Osteocyte (in vitro differentiated cells): ENCODE data around the gene YPEL1. TPM values are rescaled to one million over a fixed set of nuclear protein-coding genes. Genes with fewer than 3 reads are reported as not detected.

Source experiments
- DNase-seq: peaks from one replicate; pipeline ENCODE4 v3.0.0; 2021; ENCODE audit warnings: mixed read lengths; ENCODE audit not compliant: unreplicated experiment; ENCODE audit errors: extremely low spot score
- H3K27ac Mint-ChIP-seq: one replicate; pipeline ENCODE4 v1.8.0; 2021; ENCODE audit warnings: mild to moderate bottlenecking, mixed read lengths; ENCODE audit not compliant: unreplicated experiment
- H3K27me3 Mint-ChIP-seq: one replicate; pipeline ENCODE4 v1.8.0; 2021; ENCODE audit warnings: mixed read lengths; ENCODE audit not compliant: unreplicated experiment
- H3K36me3 Mint-ChIP-seq: one replicate; pipeline ENCODE4 v1.8.0; 2021; ENCODE audit warnings: mixed read lengths; ENCODE audit not compliant: unreplicated experiment
- H3K4me1 Mint-ChIP-seq: one replicate; pipeline ENCODE4 v1.8.0; 2021; ENCODE audit warnings: mixed read lengths; ENCODE audit not compliant: unreplicated experiment
- H3K4me3 Mint-ChIP-seq: one replicate; pipeline ENCODE4 v1.8.0; 2021; ENCODE audit warnings: mild to moderate bottlenecking, moderate library complexity, mixed read lengths; ENCODE audit not compliant: unreplicated experiment
- H3K9me3 Mint-ChIP-seq: one replicate; pipeline ENCODE4 v1.8.0; 2021; ENCODE audit warnings: mixed read lengths; ENCODE audit not compliant: unreplicated experiment
- CTCF ChIP-seq: fragments of 200-600 bp; sonication (generic); IDR thresholded peaks from 2 replicates; pipeline ENCODE4 v1.5.0; 2021; ENCODE audit warnings: antibody characterized with exemption, mild to moderate bottlenecking, moderate library complexity
- total RNA-seq: library from RNA; stranded (reverse); gene quantifications from 2 replicates; pipeline ENCODE4 v1.2.1, GENCODE V29; 2021

The YPEL1 gene
- total RNA-seq, 1 donor from 2014 or later = 14.7 TPM

GRCh38 chr22:21665047-21665851, 70.3 kb downstream of the YPEL1 start:
- H3K9me3 Mint-ChIP-seq = no peaks in the 10 kb centered on the region
- DNase-seq = no peak
- H3K27ac Mint-ChIP-seq = peak overlapping the region; percentile 96
- H3K4me1 Mint-ChIP-seq = peaks cover 14% of the 10 kb centered on the region
- peaks cover 4% of the 10 kb centered on the region for H3K36me3 Mint-ChIP-seq
- no peaks in the 10 kb centered on the region for H3K27me3 Mint-ChIP-seq
- TF ChIP-seq CTCF = no peak
- H3K4me3 Mint-ChIP-seq = peak overlapping the region; percentile 99

DNA sequence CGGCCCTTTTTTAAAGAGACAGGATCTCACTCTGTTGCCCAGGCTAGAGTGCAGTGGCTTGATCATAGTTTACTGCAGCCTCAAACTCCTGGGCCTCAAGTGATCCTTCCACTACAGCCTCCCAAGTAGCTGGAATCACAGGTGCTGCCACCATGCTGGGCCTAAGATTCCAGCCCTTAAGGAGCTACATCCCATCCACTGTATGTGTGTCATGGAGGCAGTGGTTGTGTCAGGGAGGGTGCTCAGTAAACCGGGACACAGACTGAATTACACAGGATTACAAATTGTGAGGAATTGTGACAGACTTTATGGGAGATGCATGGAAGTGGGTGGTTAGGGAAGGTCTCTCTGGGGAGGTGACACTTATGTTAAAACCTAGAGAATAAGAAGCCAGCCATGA, 71.9 kb downstream of the YPEL1 start:
- Mint-ChIP-seq H3K27me3 (no peaks in the 10 kb centered on the region), H3K4me1 (peaks cover 14% of the 10 kb centered on the region), H3K4me3 (peak overlapping the region; percentile 36)

GRCh38 chr22:21661991-21662390, 73.6 kb downstream of the YPEL1 start:
- no peak for TF ChIP-seq CTCF
- Mint-ChIP-seq H3K36me3 (no peaks in the 10 kb centered on the region), H3K4me1 (peaks cover 10% of the 10 kb centered on the region), H3K27ac (no peak overlapping the region), H3K9me3 (no peaks in the 10 kb centered on the region), H3K4me3 (no peak overlapping the region), H3K27me3 (no peaks in the 10 kb centered on the region)
- DNase-seq = no peak

More for the DNA sequence above, 71.9 kb downstream of the YPEL1 start:
- no peaks in the 10 kb centered on the region for H3K9me3 Mint-ChIP-seq
- H3K27ac Mint-ChIP-seq = no peak overlapping the region
- no peak for DNase-seq
- no peaks in the 10 kb centered on the region for H3K36me3 Mint-ChIP-seq
- no peak for TF ChIP-seq CTCF

GRCh38 chr22:21660904-21661303, 74.7 kb downstream of the YPEL1 start:
- no peak overlapping the region for H3K27ac Mint-ChIP-seq
- H3K4me1 Mint-ChIP-seq = peaks cover 13% of the 10 kb centered on the region
- no peaks in the 10 kb centered on the region for H3K36me3 Mint-ChIP-seq
- no peak for TF ChIP-seq CTCF
- no peaks in the 10 kb centered on the region for H3K27me3 Mint-ChIP-seq
- no peak overlapping the region for H3K4me3 Mint-ChIP-seq
- DNase-seq = no peak
- H3K9me3 Mint-ChIP-seq = no peaks in the 10 kb centered on the region

- no peak for TF ChIP-seq CTCF
- H3K9me3 Mint-ChIP-seq = no peaks in the 10 kb centered on the region
- no peak overlapping the region for H3K4me3 Mint-ChIP-seq
- no peaks in the 10 kb centered on the region for H3K36me3 Mint-ChIP-seq
- peaks cover 11% of the 10 kb centered on the region for H3K4me1 Mint-ChIP-seq
- no peaks in the 10 kb centered on the region for H3K27me3 Mint-ChIP-seq
- H3K27ac Mint-ChIP-seq = no peak overlapping the region
- DNase-seq = no peak
These were observed 75.6 kb downstream of the YPEL1 start for GRCh38 chr22:21659864-21660525.
